DND-41 (cell line): ENCODE data around the gene ZNF488.

ENCODE experiments used
- ATAC-seq: fragments of 200-7000 bp; cut with Tn5 transposase; 3 replicates; pipeline ENCODE4 v1.9.1; 2021; ENCODE audit warnings: low read depth; ENCODE audit not compliant: insufficient read depth
- DNase-seq: peaks from one replicate; pipeline ENCODE4 v3.0.0-alpha.2; 2020
- H2AFZ ChIP-seq: 2 replicates; pipeline ENCODE4 v1.6.0; 2012; ENCODE audit warnings: low read depth, low read length
- H3K27ac ChIP-seq: 2 replicates; pipeline ENCODE4 v1.5.1; 2012; ENCODE audit warnings: low read length, inconsistent platforms
- H3K27me3 ChIP-seq: fragments of 200-600 bp; sonication (generic); 2 replicates; pipeline ENCODE4 v1.6.0; 2012; ENCODE audit warnings: low read length, mild to moderate bottlenecking, inconsistent platforms; ENCODE audit not compliant: insufficient read depth, poor library complexity
- H3K36me3 ChIP-seq: 2 replicates; pipeline ENCODE4 v1.5.1; 2012; ENCODE audit warnings: low read length, inconsistent platforms; ENCODE audit not compliant: insufficient read depth
- H3K4me1 ChIP-seq: 2 replicates; pipeline ENCODE4 v1.5.1; 2012; ENCODE audit warnings: mild to moderate bottlenecking, low read length; ENCODE audit not compliant: insufficient read depth
- H3K4me2 ChIP-seq: 2 replicates; pipeline ENCODE4 v1.6.0; 2012; ENCODE audit warnings: mild to moderate bottlenecking, moderate library complexity, low read length, inconsistent platforms; ENCODE audit not compliant: insufficient read depth
- H3K4me3 ChIP-seq, 2 experiments: fragments of 200-600 bp in 1 of 2; shearing (Covaris generic) in 1 of 2; 2 replicates each; pipeline ENCODE4 v1.5.1; 2012 to 2016; ENCODE audit warnings: inconsistent platforms in 2 of 2, low read length in 2 of 2, mild to moderate bottlenecking in 2 of 2, low read depth in 1 of 2, moderate library complexity in 1 of 2
- H3K79me2 ChIP-seq: 2 replicates; pipeline ENCODE4 v1.6.0; 2012; ENCODE audit warnings: low read length, inconsistent platforms; ENCODE audit not compliant: insufficient read depth
- H3K9ac ChIP-seq: 2 replicates; pipeline ENCODE4 v1.6.0; 2012; ENCODE audit warnings: low read depth, mild to moderate bottlenecking, inconsistent platforms, low read length, moderate library complexity
- H3K9me3 ChIP-seq: 2 replicates; pipeline ENCODE4 v1.5.1; 2012; ENCODE audit warnings: low read length, moderate library complexity, mild to moderate bottlenecking, inconsistent platforms; ENCODE audit not compliant: insufficient read depth, severe bottlenecking
- H4K20me1 ChIP-seq: 2 replicates; pipeline ENCODE4 v1.6.0; 2012; ENCODE audit warnings: low read length; ENCODE audit not compliant: insufficient read depth
- CTCF ChIP-seq: IDR thresholded peaks from 2 replicates; pipeline ENCODE4 v1.5.1; 2012; ENCODE audit warnings: borderline replicate concordance, low read length, moderate library complexity, mild to moderate bottlenecking; ENCODE audit not compliant: poor library complexity, severe bottlenecking; ENCODE audit errors: extremely low read depth
- EZH2 ChIP-seq: IDR thresholded peaks from 3 replicates; pipeline ENCODE4 v1.6.1; 2012; ENCODE audit warnings: borderline replicate concordance, low read depth, mild to moderate bottlenecking, moderate library complexity, low read length, inconsistent platforms; ENCODE audit not compliant: severe bottlenecking

Gene ZNF488

GRCh38 chr10:47406548-47406869 is 22.4 kb upstream of the ZNF488 start:
- H3K79me2 ChIP-seq, result no peaks in the 10 kb centered on the region
- no peaks in the 10 kb centered on the region for H3K27me3 ChIP-seq
- no peaks in the 10 kb centered on the region for H3K9me3 ChIP-seq
- DNase-seq (no peak), ATAC-seq (no peak)
- H3K4me1 ChIP-seq, result no peaks in the 10 kb centered on the region
- H4K20me1 ChIP-seq, result no peaks in the 10 kb centered on the region
- H3K9ac ChIP-seq, result no peak overlapping the region
- no peak overlapping the region for H3K27ac ChIP-seq
- TF ChIP-seq EZH2 (no peak), CTCF (no peak)
- no peak overlapping the region for H3K4me3 ChIP-seq
- H3K36me3 ChIP-seq, result no peaks in the 10 kb centered on the region
- no peak overlapping the region for H2AFZ ChIP-seq
- no peak overlapping the region for H3K4me2 ChIP-seq

- no peaks in the 10 kb centered on the region for H3K79me2 ChIP-seq
- H4K20me1 ChIP-seq, result no peaks in the 10 kb centered on the region
- H3K36me3 ChIP-seq, result no peaks in the 10 kb centered on the region
- DNase-seq (no peak), ATAC-seq (no peak; the same call in 2 of the 3 replicates)
- H3K27me3 ChIP-seq, result no peaks in the 10 kb centered on the region
- no peaks in the 10 kb centered on the region for H3K4me1 ChIP-seq
- no peaks in the 10 kb centered on the region for H3K9me3 ChIP-seq
- H3K4me3 ChIP-seq, result no peak overlapping the region
- no peak overlapping the region for H3K27ac ChIP-seq
- H3K9ac ChIP-seq, result no peak overlapping the region
- no peak overlapping the region for H2AFZ ChIP-seq
- H3K4me2 ChIP-seq, result no peak overlapping the region
- TF ChIP-seq EZH2 (no peak), CTCF (no peak)
Measured at GRCh38 chr10:47405857-47406547, 21.9 kb upstream of the ZNF488 start.

- H3K27ac ChIP-seq, result no peak overlapping the region
- H3K4me2 ChIP-seq, result no peak overlapping the region
- no peaks in the 10 kb centered on the region for H3K79me2 ChIP-seq
- DNase-seq (no peak), ATAC-seq (no peak)
- no peak for TF ChIP-seq CTCF
- TF ChIP-seq EZH2, result no peak
- no peaks in the 10 kb centered on the region for H4K20me1 ChIP-seq
- H3K4me1 ChIP-seq, result no peaks in the 10 kb centered on the region
- H3K4me3 ChIP-seq, result no peak overlapping the region
- no peaks in the 10 kb centered on the region for H3K36me3 ChIP-seq
- no peaks in the 10 kb centered on the region for H3K27me3 ChIP-seq
- no peaks in the 10 kb centered on the region for H3K9me3 ChIP-seq
- H3K9ac ChIP-seq, result no peak overlapping the region
- H2AFZ ChIP-seq, result no peak overlapping the region
Measured at GRCh38 chr10:47404937-47405336, 20.8 kb upstream of the ZNF488 start.
